ENCODE results near the gene POLK.

Gene POLK

GRCh38 chr5:75616971-75617621 is 105.4 kb downstream of the POLK start:
- TF ChIP-seq EZH2phosphoT487 (IDR thresholded peaks at IDR 0.05; ENCODE audit: borderline replicate concordance) (no peak), CTCF (conservative IDR thresholded peaks at IDR 0.05; ENCODE audit: low read length) (no peak)
- Histone ChIP-seq H3K79me2 (ENCODE audit: insufficient read depth, low read length) (no peaks in the 10 kb centered on the region), H3K9me3 (ENCODE audit: insufficient read depth, low read depth, low read length) (no peaks in the 10 kb centered on the region), H3K4me2 (ENCODE audit: low read depth, low read length, poor library complexity, severe bottlenecking) (no peak overlapping the region), H3K36me3 (ENCODE audit: insufficient read depth, low read length) (no peaks in the 10 kb centered on the region), H3K4me1 (ENCODE audit: insufficient read depth, low read length, poor library complexity, severe bottlenecking) (peaks cover 5% of the 10 kb centered on the region), H3F3A (ENCODE audit: low read depth) (no peaks in the 10 kb centered on the region), H3K9me2 (replicated peaks; ENCODE audit: low read depth, low read length) (no peaks in the 10 kb centered on the region), H3K4me3 (ENCODE audit: low read length, poor library complexity, severe bottlenecking) (no peak overlapping the region), H4K20me1 (ENCODE audit: insufficient read depth, low read length, poor library complexity, severe bottlenecking) (no peaks in the 10 kb centered on the region), H2AFZ (ENCODE audit: low read length) (no peak overlapping the region), H3K27me3 (ENCODE audit: insufficient read depth, low read length, poor library complexity, severe bottlenecking) (no peaks in the 10 kb centered on the region), H3K9ac (ENCODE audit: low read depth, low read length, poor library complexity, severe bottlenecking) (no peak overlapping the region)

- Histone ChIP-seq H3K9me3 (ENCODE audit: insufficient read depth, low read depth, low read length) (no peaks in the 10 kb centered on the region), H3K27me3 (ENCODE audit: insufficient read depth, low read length, poor library complexity, severe bottlenecking) (no peaks in the 10 kb centered on the region), H3K9me2 (replicated peaks; ENCODE audit: low read depth, low read length) (no peaks in the 10 kb centered on the region), H3K79me2 (ENCODE audit: insufficient read depth, low read length) (no peaks in the 10 kb centered on the region), H3F3A (ENCODE audit: low read depth) (no peaks in the 10 kb centered on the region), H3K4me2 (ENCODE audit: low read depth, low read length, poor library complexity, severe bottlenecking) (no peak overlapping the region), H4K20me1 (ENCODE audit: insufficient read depth, low read length, poor library complexity, severe bottlenecking) (no peaks in the 10 kb centered on the region), H3K4me3 (ENCODE audit: low read length, poor library complexity, severe bottlenecking) (no peak overlapping the region), H3K9ac (ENCODE audit: low read depth, low read length, poor library complexity, severe bottlenecking) (no peak overlapping the region), H3K36me3 (ENCODE audit: insufficient read depth, low read length) (no peaks in the 10 kb centered on the region), H3K4me1 (ENCODE audit: insufficient read depth, low read length, poor library complexity, severe bottlenecking) (peaks cover 5% of the 10 kb centered on the region), H2AFZ (ENCODE audit: low read length) (no peak overlapping the region)
- TF ChIP-seq EZH2phosphoT487 (IDR thresholded peaks at IDR 0.05; ENCODE audit: borderline replicate concordance) (no peak), CTCF (conservative IDR thresholded peaks at IDR 0.05; ENCODE audit: low read length) (no peak)
Observed at GRCh38 chr5:75617736-75618352, 106.2 kb downstream of the POLK start.

- no peaks in the 10 kb centered on the region for H3K36me3 ChIP-seq (ENCODE audit: insufficient read depth, low read length)
- H4K20me1 ChIP-seq (ENCODE audit: insufficient read depth, low read length, poor library complexity, severe bottlenecking): no peaks in the 10 kb centered on the region
- H3K9ac ChIP-seq (ENCODE audit: low read depth, low read length, poor library complexity, severe bottlenecking): no peak overlapping the region
- TF ChIP-seq EZH2phosphoT487 (IDR thresholded peaks at IDR 0.05; ENCODE audit: borderline replicate concordance) (no peak), CTCF (conservative IDR thresholded peaks at IDR 0.05; ENCODE audit: low read length) (no peak)
- no peak overlapping the region for H3K4me2 ChIP-seq (ENCODE audit: low read depth, low read length, poor library complexity, severe bottlenecking)
- H3K9me3 ChIP-seq (ENCODE audit: insufficient read depth, low read depth, low read length): no peaks in the 10 kb centered on the region
- no peak overlapping the region for H2AFZ ChIP-seq (ENCODE audit: low read length)
- H3K4me1 ChIP-seq (ENCODE audit: insufficient read depth, low read length, poor library complexity, severe bottlenecking): peaks cover 5% of the 10 kb centered on the region
- H3K4me3 ChIP-seq (ENCODE audit: low read length, poor library complexity, severe bottlenecking): no peak overlapping the region
- no peaks in the 10 kb centered on the region for H3F3A ChIP-seq (ENCODE audit: low read depth)
- H3K9me2 ChIP-seq (replicated peaks; ENCODE audit: low read depth, low read length): no peaks in the 10 kb centered on the region
- H3K27me3 ChIP-seq (ENCODE audit: insufficient read depth, low read length, poor library complexity, severe bottlenecking): no peaks in the 10 kb centered on the region
- no peaks in the 10 kb centered on the region for H3K79me2 ChIP-seq (ENCODE audit: insufficient read depth, low read length)
Observed at GRCh38 chr5:75620184-75620959, 108.7 kb downstream of the POLK start.
